Measurements from ENCODE around the gene CYP2S1.

CYP2S1 gene

GRCh38 chr19:41195675-41196497 lies 2.9 kb downstream of the CYP2S1 start:
- DNase-seq, result no peak

GRCh38 chr19:41198559-41198958 lies 5.5 kb downstream of the CYP2S1 start:
- DNase-seq, result no peak

- no peak for DNase-seq
Observed at GRCh38 chr19:41203371-41203770, 10.4 kb downstream of the CYP2S1 start.

DNA sequence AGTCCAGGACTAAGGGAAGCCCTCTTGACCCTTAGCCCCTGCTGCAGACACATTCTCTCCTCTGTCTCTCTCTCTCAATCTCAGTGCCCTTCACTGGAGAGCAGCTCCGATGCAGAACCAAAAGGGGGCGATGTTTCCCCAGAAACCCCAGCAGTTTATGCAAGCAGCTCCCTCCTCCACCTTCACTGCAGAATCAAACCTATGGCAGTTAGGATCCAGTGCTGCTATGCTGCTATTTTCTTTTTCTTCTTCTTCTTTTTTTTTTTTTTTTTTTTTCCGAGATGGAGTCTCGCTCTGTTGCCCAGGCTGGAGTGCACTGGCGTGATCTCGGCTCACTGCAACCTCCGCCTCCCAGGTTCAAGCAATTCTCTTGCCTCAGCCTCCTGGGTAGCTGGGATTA lies 11.3 kb downstream of the CYP2S1 start:
- peak; percentile 74 for DNase-seq

DNA sequence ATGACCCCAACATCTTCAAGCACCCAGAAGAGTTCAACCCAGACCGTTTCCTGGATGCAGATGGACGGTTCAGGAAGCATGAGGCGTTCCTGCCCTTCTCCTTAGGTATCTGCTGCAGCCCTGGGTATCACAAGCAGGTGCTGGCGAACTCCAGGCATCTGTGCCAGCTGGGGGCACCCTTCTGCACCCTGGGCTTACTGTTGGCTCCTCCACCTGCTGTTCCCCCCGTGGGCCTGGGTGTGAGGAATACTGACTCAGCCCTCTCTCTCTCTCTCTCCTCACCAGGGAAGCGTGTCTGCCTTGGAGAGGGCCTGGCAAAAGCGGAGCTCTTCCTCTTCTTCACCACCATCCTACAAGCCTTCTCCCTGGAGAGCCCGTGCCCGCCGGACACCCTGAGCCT lies 13.0 kb downstream of the CYP2S1 start:
- DNase-seq, result no peak

DNA sequence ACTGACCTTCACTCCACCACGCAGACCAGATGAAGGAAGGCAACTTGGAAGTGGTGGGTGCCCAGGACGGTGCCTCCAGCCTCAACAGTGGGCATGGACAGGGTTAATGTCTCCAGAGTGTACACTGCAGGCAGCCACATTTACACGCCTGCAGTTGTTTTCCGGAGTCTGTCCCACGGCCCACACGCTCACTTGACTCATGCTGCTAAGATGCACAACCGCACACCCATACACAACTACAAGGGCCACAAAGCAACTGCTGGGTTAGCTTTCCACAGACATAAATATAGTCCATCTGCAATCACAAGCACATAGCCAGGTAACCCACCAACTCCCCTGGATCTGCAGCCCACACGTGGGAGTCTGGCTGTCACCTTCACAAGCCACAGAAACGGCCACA lies 13.4 kb downstream of the CYP2S1 start:
- no peak for DNase-seq

GRCh38 chr19:41206926-41207750 lies 14.1 kb downstream of the CYP2S1 start:
- DNase-seq, result no peak

DNA sequence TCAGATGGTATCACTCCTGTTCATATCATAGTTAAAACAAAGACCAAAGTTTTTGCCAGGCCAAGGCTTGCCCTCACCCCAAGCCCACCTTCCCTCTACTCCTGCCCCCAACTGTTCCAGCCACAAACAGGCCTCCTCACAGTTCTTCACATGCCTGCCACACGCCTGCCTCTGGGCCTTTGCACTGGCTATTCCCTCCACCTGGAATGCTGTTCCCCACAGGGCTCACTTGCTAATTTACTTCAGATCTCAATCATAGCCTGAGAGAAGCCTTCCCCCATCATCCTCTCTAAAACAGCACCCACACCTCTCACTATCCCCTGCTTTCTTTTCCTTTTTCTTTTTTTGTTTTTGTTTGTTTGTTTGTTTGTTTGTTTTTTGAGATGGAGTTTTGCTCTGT lies 21.1 kb downstream of the CYP2S1 start:
- DNase-seq, result no peak

GRCh38 chr19:41217741-41218140 lies 24.7 kb downstream of the CYP2S1 start:
- no peak for DNase-seq

DNA sequence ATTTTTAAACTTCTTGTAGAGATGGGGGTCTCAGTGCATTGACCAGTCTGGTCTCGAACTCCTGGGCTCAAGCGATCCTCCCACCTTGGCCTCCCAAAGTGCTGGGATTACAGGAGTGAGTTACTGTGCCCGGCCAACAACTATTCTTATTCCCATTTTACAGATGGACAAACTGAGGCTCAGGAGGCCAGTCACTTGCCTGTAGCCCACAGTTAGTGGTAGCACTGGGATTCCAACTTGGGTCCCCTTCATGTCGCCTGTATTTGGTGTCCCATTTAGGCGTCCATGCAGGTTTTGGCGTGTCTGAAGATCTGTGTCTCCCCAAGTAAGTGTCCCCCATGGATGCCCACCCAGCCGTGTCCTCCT lies 25.2 kb downstream of the CYP2S1 start:
- no peak for DNase-seq

DNA sequence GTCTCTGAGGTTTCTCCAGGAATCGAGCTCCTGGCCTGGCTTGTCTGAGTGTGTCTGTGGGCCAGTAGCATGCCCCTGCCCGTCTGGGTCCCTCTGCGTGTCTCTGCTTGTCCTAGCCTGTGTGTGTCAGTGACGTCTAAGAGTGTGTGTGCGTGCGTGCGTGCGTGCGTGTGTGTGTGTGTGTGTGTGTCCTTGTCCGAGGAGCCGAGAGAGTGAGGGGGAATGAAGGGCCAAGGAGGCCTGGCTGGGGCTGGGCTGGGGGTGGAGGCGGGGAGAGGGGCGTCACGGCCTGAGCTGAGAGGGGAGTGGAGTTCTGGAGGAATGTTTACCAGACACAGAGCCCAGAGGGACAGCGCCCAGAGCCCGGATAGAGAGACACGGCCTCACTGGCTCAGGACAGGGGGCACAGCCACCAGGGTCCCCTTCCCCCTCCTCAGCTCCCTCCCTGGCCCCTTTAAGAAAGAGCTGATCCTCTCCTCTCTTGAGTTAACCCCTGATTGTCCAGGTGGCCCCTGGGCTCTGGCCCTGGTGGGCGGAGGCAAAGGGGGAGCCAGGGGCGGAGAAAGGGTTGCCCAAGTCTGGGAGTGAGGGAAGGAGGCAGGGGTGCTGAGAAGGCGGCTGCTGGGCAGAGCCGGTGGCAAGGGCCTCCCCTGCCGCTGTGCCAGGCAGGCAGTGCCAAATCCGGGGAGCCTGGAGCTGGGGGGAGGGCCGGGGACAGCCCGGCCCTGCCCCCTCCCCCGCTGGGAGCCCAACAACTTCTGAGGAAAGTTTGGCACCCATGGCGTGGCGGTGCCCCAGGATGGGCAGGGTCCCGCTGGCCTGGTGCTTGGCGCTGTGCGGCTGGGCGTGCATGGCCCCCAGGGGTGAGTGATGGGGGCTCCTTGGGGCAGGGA lies 25.8 kb downstream of the CYP2S1 start, which contains the start of gene AXL:
AXL (plus strand) TSS at position 609 of the 893 bp plus-strand sequence; CDS start at position 779, 170 bp downstream.
- no peak for DNase-seq

GRCh38 chr19:41219924-41220567 lies 27.0 kb downstream of the CYP2S1 start:
- no peak for DNase-seq

DNA sequence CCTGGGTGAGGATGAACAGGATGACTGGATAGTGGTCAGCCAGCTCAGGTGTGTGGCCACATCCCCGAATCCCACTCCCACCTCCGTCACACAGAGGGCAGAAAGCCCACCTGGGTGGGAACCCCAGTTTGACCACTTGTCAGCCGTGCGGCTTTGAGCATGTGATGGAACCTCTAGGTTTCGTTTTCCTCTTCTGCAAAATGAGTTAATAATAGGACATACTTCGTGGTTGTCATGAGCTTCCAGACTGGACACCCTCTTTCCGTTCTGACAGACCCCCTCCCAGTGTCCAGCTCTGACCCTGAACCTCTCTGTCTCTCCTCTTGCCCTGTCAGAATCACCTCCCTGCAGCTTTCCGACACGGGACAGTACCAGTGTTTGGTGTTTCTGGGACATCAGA lies 27.8 kb downstream of the CYP2S1 start:
- DNase-seq, result no peak

DNA sequence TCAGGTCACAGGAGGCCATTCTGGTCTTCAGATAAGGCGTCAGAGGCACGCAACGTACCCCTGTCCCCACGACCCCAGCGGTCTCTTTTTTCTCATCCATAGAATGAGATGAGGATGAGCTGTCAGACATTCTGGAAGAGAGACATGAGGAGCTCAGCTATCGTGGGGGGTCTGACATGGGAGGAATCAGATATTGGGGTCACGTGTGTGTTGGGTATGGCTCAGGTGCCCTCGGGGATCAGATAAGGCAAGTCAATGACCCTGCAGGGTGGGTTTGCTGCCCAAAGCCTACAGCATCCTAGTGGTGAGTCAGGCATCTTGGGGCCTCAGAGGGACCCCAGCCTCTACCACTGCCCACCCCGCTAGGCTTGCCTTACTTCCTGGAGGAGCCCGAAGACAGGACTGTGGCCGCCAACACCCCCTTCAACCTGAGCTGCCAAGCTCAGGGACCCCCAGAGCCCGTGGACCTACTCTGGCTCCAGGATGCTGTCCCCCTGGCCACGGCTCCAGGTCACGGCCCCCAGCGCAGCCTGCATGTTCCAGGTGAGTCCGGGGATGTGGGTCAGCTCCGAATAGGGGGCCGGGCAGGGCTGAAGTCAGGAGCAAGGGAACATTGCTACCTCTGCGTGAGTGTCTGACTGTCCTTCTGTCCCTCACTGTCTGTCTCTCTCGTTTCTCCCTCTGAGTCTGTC lies 28.6 kb downstream of the CYP2S1 start:
- no peak for DNase-seq

DNA sequence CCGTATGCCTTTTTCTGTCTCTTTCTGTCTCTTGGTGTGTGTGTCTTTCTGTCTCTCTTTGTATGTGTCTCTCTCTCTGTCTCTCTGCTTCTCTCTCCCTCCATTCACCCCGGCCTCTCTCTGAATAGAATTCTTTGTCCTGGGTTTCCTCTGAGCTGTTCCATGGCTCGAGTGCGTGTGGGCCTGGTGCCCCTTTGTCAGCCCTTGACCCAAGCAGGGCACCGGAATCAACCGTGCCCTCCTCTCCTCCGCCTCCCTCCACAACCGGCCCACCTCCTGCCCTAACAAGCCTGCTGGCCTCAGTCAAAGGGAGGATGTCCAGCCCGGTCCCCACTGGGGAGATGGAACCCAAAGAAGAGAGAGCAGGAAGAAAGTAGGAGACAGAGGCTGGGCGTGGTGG lies 29.2 kb downstream of the CYP2S1 start:
- DNase-seq, result no peak

- DNase-seq, result no peak
Observed at GRCh38 chr19:41223431-41224234, 30.6 kb downstream of the CYP2S1 start.

DNA sequence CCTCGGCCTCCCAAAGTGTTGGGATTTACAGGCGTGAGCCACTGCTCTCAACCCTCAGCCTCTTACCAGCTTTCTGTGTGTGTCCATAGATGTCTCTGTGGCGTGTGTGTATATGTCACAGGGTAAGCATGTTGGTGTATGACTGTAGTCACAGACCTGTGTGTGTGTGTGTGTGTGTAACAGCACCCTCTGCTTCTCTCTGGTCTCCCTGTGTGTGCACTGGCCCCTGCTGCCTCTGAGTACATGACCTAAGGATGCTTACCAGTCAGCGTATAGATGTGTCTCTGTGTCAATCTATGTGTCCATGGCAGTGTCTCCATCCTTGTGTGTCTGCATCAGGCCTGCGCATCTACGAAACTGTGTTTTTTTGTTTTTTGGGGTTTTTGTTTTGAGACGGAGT lies 31.6 kb downstream of the CYP2S1 start:
- no peak for DNase-seq

- no peak for DNase-seq
Observed at GRCh38 chr19:41225238-41226052, 32.4 kb downstream of the CYP2S1 start.

- peak; percentile 16 for DNase-seq
Observed at GRCh38 chr19:41226053-41226873, 33.2 kb downstream of the CYP2S1 start.
